ENCODE measurements around the gene CCDC137. TPM values are rescaled to one million over a fixed set of nuclear protein-coding genes. Genes with fewer than 3 reads are reported as not detected.

CCDC137 gene
- total RNA-seq, 1 donor from 2014 or later, result 12.8 TPM

GRCh38 chr17:81660441-81660840 lies 6.1 kb upstream of the CCDC137 start:
- peaks cover 11% of the 10 kb centered on the region for H3K36me3 ChIP-seq
- H3K27me3 ChIP-seq (ENCODE audit: low read depth), result no peaks in the 10 kb centered on the region
- no peak for DNase-seq
- no peak overlapping the region for H3K27ac ChIP-seq
- peaks cover 10% of the 10 kb centered on the region for H3K4me1 ChIP-seq
- no peak for ATAC-seq
- H3K9me3 ChIP-seq, result no peaks in the 10 kb centered on the region
- intact Hi-C loops (cut with DNase I), result no loop called here
- no peak for TF ChIP-seq CTCF (IDR thresholded peaks at IDR 0.05)
- no peak overlapping the region for H3K4me3 ChIP-seq

- H3K4me3 ChIP-seq, result no peak overlapping the region
- no peak for TF ChIP-seq CTCF (IDR thresholded peaks at IDR 0.05)
- H3K4me1 ChIP-seq, result peaks cover 17% of the 10 kb centered on the region
- intact Hi-C loops (cut with DNase I), result no loop called here
- H3K9me3 ChIP-seq, result no peaks in the 10 kb centered on the region
- ATAC-seq, result no peak
- H3K27ac ChIP-seq, result no peak overlapping the region
- DNase-seq, result no peak
- H3K36me3 ChIP-seq, result peaks cover 11% of the 10 kb centered on the region
- no peaks in the 10 kb centered on the region for H3K27me3 ChIP-seq (ENCODE audit: low read depth)
Measured at GRCh38 chr17:81662002-81662401, 4.5 kb upstream of the CCDC137 start.

- intact Hi-C loops (cut with DNase I), result no loop called here
- H3K9me3 ChIP-seq, result no peaks in the 10 kb centered on the region
- TF ChIP-seq CTCF (IDR thresholded peaks at IDR 0.05), result no peak
- no peak overlapping the region for H3K4me3 ChIP-seq
- peaks cover 31% of the 10 kb centered on the region for H3K4me1 ChIP-seq
- no peaks in the 10 kb centered on the region for H3K27me3 ChIP-seq (ENCODE audit: low read depth)
- peaks cover 11% of the 10 kb centered on the region for H3K36me3 ChIP-seq
- no peak overlapping the region for H3K27ac ChIP-seq
- no peak for DNase-seq
- ATAC-seq, result no peak
Measured at GRCh38 chr17:81664051-81664470, 2.5 kb upstream of the CCDC137 start.

GRCh38 chr17:81665205-81666091 lies 1.1 kb upstream of the CCDC137 start:
- peak; percentile 62 for DNase-seq
- intact Hi-C loops (cut with DNase I), result no loop called here

GRCh38 chr17:81666092-81666341 lies 520 bp upstream of the CCDC137 start:
- DNase-seq, result no peak
- H3K9me3 ChIP-seq, result no peaks in the 10 kb centered on the region
- peaks cover 29% of the 10 kb centered on the region for H3K36me3 ChIP-seq
- intact Hi-C loops (cut with DNase I), result no loop called here
- H3K27me3 ChIP-seq (ENCODE audit: low read depth), result no peaks in the 10 kb centered on the region
- H3K27ac ChIP-seq, result peak overlapping the region; percentile 93
- TF ChIP-seq CTCF (IDR thresholded peaks at IDR 0.05), result no peak
- peak overlapping the region; percentile 100 for H3K4me3 ChIP-seq
- ATAC-seq, result no peak
- peaks cover 31% of the 10 kb centered on the region for H3K4me1 ChIP-seq

More at GRCh38 chr17:81665205-81666091, 1.1 kb upstream of the CCDC137 start:
- Histone ChIP-seq H3K4me1 (peaks cover 31% of the 10 kb centered on the region), H3K36me3 (peaks cover 23% of the 10 kb centered on the region), H3K27ac (peak overlapping the region; percentile 93), H3K9me3 (no peaks in the 10 kb centered on the region), H3K4me3 (peak overlapping the region; percentile 100), H3K27me3 (ENCODE audit: low read depth) (no peaks in the 10 kb centered on the region)
- no peak for TF ChIP-seq CTCF (IDR thresholded peaks at IDR 0.05)
- ATAC-seq, result peak; percentile 52 to 64

Measured in lower lobe of right lung (tissue), 2 donors.